Measurements from ENCODE around the gene DPYD. TPM values are rescaled to one million over a fixed set of nuclear protein-coding genes. Genes with fewer than 3 reads are reported as not detected.

Gene DPYD
- total and polyA plus RNA-seq, 8 donors, result 2.7 to 24.5 (median 9.4) TPM

DNA sequence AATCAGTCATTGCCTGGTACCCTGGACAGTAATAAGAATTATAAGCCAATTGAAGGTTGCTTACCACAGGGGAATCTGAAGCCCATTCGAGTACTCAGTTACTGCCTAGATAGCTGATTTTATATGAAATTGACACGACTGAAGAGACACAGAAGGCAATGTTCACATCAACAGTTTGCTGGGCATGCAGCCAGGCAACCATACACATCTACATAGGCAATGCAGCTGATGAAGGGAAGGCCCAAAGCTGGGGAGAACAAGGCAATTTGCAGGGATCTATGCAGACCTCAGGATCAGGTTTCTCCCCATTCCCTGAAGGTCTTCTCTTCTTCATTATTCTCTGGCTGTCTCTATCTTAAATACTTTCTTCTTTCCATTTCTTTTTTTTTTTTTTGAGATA is 750.5 kb downstream of the DPYD start:
- intact Hi-C loops (cut with DNase I), result no loop called here
- 53 to 56% methylated on average over 2 of the region's 2 CpGs for WGBS, 2 donors
- no peaks in the 10 kb centered on the region for H3K27me3 ChIP-seq
- no peaks in the 10 kb centered on the region for H3K36me3 ChIP-seq
- H3K4me3 ChIP-seq, result no peak overlapping the region
- DNase-seq, result no peak
- H3K4me1 ChIP-seq, result no peaks in the 10 kb centered on the region
- TF ChIP-seq, protein P1, sequence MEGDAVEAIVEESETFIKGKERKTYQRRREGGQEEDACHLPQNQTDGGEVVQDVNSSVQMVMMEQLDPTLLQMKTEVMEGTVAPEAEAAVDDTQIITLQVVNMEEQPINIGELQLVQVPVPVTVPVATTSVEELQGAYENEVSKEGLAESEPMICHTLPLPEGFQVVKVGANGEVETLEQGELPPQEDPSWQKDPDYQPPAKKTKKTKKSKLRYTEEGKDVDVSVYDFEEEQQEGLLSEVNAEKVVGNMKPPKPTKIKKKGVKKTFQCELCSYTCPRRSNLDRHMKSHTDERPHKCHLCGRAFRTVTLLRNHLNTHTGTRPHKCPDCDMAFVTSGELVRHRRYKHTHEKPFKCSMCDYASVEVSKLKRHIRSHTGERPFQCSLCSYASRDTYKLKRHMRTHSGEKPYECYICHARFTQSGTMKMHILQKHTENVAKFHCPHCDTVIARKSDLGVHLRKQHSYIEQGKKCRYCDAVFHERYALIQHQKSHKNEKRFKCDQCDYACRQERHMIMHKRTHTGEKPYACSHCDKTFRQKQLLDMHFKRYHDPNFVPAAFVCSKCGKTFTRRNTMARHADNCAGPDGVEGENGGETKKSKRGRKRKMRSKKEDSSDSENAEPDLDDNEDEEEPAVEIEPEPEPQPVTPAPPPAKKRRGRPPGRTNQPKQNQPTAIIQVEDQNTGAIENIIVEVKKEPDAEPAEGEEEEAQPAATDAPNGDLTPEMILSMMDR (IDR thresholded peaks at IDR 0.05), result no peak
- no peak for ATAC-seq
- H3K9me3 ChIP-seq, result no peaks in the 10 kb centered on the region
- no peak for FAIRE-seq
- no peak overlapping the region for H3K27ac ChIP-seq

- no peaks in the 10 kb centered on the region for H3K36me3 ChIP-seq
- DNase-seq, result no peak
- FAIRE-seq, result no peak
- WGBS, 2 donors, result 94 to 100% methylated on average over 1 of the region's 1 CpG
- H3K27me3 ChIP-seq, result no peaks in the 10 kb centered on the region
- intact Hi-C loops (cut with DNase I), result no loop called here
- no peaks in the 10 kb centered on the region for H3K9me3 ChIP-seq
- ATAC-seq, result no peak
- H3K4me1 ChIP-seq, result no peaks in the 10 kb centered on the region
- no peak overlapping the region for H3K27ac ChIP-seq
- TF ChIP-seq, protein P1 (IDR thresholded peaks at IDR 0.05), result no peak
- no peak overlapping the region for H3K4me3 ChIP-seq
These were observed 752.8 kb downstream of the DPYD start for GRCh38 chr1:97168056-97168455.

GRCh38 chr1:97167246-97167645 is 753.6 kb downstream of the DPYD start:
- WGBS, 2 donors, result 62 to 68% methylated on average over 2 of the region's 2 CpGs
- Histone ChIP-seq H3K27me3 (no peaks in the 10 kb centered on the region), H3K27ac (no peak overlapping the region), H3K4me1 (no peaks in the 10 kb centered on the region), H3K36me3 (no peaks in the 10 kb centered on the region), H3K4me3 (no peak overlapping the region), H3K9me3 (no peaks in the 10 kb centered on the region)
- TF ChIP-seq, protein P1 (IDR thresholded peaks at IDR 0.05), result no peak
- intact Hi-C loops (cut with DNase I), result no loop called here
- FAIRE-seq (peak; percentile 41), DNase-seq (no peak), ATAC-seq (no peak)

GRCh38 chr1:97166626-97167025 is 754.2 kb downstream of the DPYD start:
- Histone ChIP-seq H3K36me3 (no peaks in the 10 kb centered on the region), H3K4me1 (no peaks in the 10 kb centered on the region), H3K9me3 (no peaks in the 10 kb centered on the region), H3K4me3 (no peak overlapping the region), H3K27me3 (no peaks in the 10 kb centered on the region), H3K27ac (no peak overlapping the region)
- intact Hi-C loops (cut with DNase I), result no loop called here
- FAIRE-seq (no peak), DNase-seq (no peak), ATAC-seq (no peak)
- TF ChIP-seq, protein P1 (IDR thresholded peaks at IDR 0.05), result no peak
- WGBS, 2 donors, result 96% methylated on average over 1 of the region's 1 CpG

- 78 to 83% methylated on average over 1 of the region's 1 CpG for WGBS, 2 donors
These were observed 756.6 kb downstream of the DPYD start for GRCh38 chr1:97164276-97164639.

More at GRCh38 chr1:97164276-97164639, 756.6 kb downstream of the DPYD start:
- H3K36me3 ChIP-seq, result no peaks in the 10 kb centered on the region
- peaks cover 0 to 6% (median 0%) of the 10 kb centered on the region in 3 donors for H3K4me1 ChIP-seq
- DNase-seq (no peak), ATAC-seq (no peak), FAIRE-seq (no peak)
- H3K27me3 ChIP-seq, result no peaks in the 10 kb centered on the region
- no peaks in the 10 kb centered on the region for H3K9me3 ChIP-seq
- TF ChIP-seq, protein P1 (IDR thresholded peaks at IDR 0.05), result no peak
- no peak overlapping the region for H3K4me3 ChIP-seq
- H3K27ac ChIP-seq, result no peak overlapping the region
- intact Hi-C loops (cut with DNase I), result no loop called here

Measured in pancreas (tissue), 10 donors.